Smooth muscle cell (in vitro differentiated cells): ENCODE measurements around the gene NR3C1. TPM values are rescaled to one million over a fixed set of nuclear protein-coding genes. Genes with fewer than 3 reads are reported as not detected.

Experiments
- DNase-seq: peaks from one replicate; lab custom pipeline; 2025; ENCODE audit not compliant: unreplicated experiment; lab: John Stamatoyannopoulos, UW
- H2AFZ ChIP-seq: fragments of 200-600 bp; sonication (generic); 2 replicates; pipeline ENCODE4 v1.6.0; 2016; ENCODE audit warnings: antibody characterized with exemption, low read depth, mild to moderate bottlenecking
- H3F3A ChIP-seq: fragments of 200-600 bp; sonication (generic); 2 replicates; pipeline ENCODE4 v1.6.0; 2017; ENCODE audit warnings: antibody characterized with exemption, low read depth
- H3K27ac ChIP-seq: fragments of 200-600 bp; sonication (generic); 2 replicates; pipeline ENCODE4 v1.5.1; 2016; ENCODE audit warnings: low read depth, mild to moderate bottlenecking
- H3K27me3 ChIP-seq: fragments of 200-600 bp; sonication (generic); 2 replicates; pipeline ENCODE4 v1.6.1; 2016; ENCODE audit warnings: low read depth, mild to moderate bottlenecking
- H3K36me3 ChIP-seq: fragments of 200-600 bp; sonication (generic); 2 replicates; pipeline ENCODE4 v1.5.1; 2016; ENCODE audit warnings: low read depth
- H3K4me1 ChIP-seq: fragments of 200-600 bp; sonication (generic); 2 replicates; pipeline ENCODE4 v1.5.1; 2016; ENCODE audit warnings: low read depth
- H3K4me2 ChIP-seq: fragments of 200-600 bp; sonication (generic); 2 replicates; pipeline ENCODE4 v1.6.0; 2016; ENCODE audit warnings: mild to moderate bottlenecking
- H3K4me3 ChIP-seq: fragments of 200-600 bp; sonication (generic); 2 replicates; pipeline ENCODE4 v1.5.1; 2016; ENCODE audit warnings: mild to moderate bottlenecking
- H3K79me2 ChIP-seq: fragments of 200-600 bp; sonication (generic); 2 replicates; pipeline ENCODE4 v1.6.0; 2016; ENCODE audit warnings: low read depth, mild to moderate bottlenecking
- H3K9ac ChIP-seq: fragments of 200-600 bp; sonication (generic); 2 replicates; pipeline ENCODE4 v1.6.0; 2016; ENCODE audit warnings: low read depth
- H3K9me3 ChIP-seq: fragments of 200-600 bp; sonication (generic); replicated peaks from 2 replicates; pipeline ENCODE4 v1.5.1; 2016; ENCODE audit warnings: low read depth
- H4K20me1 ChIP-seq: fragments of 200-600 bp; sonication (generic); 2 replicates; pipeline ENCODE4 v1.6.0; 2016; ENCODE audit warnings: low read depth
- CTCF ChIP-seq: fragments of 200-600 bp; sonication (generic); IDR thresholded peaks from 2 replicates; pipeline ENCODE4 v1.5.1; 2017; ENCODE audit warnings: borderline replicate concordance, mild to moderate bottlenecking, antibody characterized with exemption; ENCODE audit not compliant: insufficient read depth, poor library complexity, severe bottlenecking
- WGBS: methylation state at CpG from one replicate; pipeline ENCODE4 v1.1.7; 2016; ENCODE audit warnings: low lambda C conversion rate; 5-methylcytosine and 5-hydroxymethylcytosine counted together
- polyA plus RNA-seq: library from polyadenylated mRNA; unstranded; fragments of >200 nt; fragmentation: Nextera tagmentation; extraction: Ambion mirVana; gene quantifications from 2 replicates; pipeline ENCODE4 v1.2.1, GENCODE V29; 2016
- total RNA-seq: library from RNA; depleted of rRNA; stranded (reverse); fragments of >200 nt; gene quantifications from 2 replicates; pipeline ENCODE4 v1.2.3, GENCODE V29; 2014

The NR3C1 gene
- total and polyA plus RNA-seq, 2 experiments from 2014 or later: 76.5 to 101 TPM

GRCh38 chr5:143427122-143427735 is 23.7 kb upstream of the NR3C1 start:
- no peak for DNase-seq
- Histone ChIP-seq H3K9ac (no peak overlapping the region), H3K27me3 (no peaks in the 10 kb centered on the region), H3F3A (no peaks in the 10 kb centered on the region), H3K4me2 (no peak overlapping the region), H2AFZ (no peak overlapping the region), H3K9me3 (no peaks in the 10 kb centered on the region), H3K36me3 (no peaks in the 10 kb centered on the region), H3K4me1 (no peaks in the 10 kb centered on the region), H3K79me2 (no peaks in the 10 kb centered on the region), H4K20me1 (no peaks in the 10 kb centered on the region), H3K4me3 (no peak overlapping the region), H3K27ac (no peak overlapping the region)
- WGBS: 94% methylated on average over 3 of the region's 3 CpGs
- TF ChIP-seq CTCF: no peak

DNA sequence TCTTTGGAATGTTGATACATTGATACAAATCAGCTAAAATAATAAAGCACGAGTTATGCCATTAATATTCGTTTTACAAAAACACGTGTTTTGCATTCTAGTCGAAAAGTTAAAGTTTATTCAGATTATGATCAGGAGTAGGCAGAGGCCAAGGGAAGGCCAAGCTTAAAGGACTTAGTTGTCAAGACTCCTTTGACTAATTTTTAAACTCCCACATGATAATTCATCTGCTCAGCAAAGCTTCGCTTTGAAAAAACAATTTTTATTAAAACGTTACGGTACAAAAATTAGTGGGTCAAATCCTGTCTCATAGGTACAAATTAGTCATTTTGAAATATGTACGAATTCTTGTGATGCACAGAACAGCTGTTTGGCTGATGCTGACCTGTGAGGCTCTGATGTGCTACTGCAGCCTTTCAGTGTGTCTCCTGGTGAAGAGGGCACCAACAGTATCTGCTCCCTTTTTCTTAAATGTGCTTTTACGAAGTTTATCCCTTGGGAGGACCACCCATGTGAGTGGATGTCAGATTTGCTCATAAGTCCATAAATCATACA is 23.0 kb upstream of the NR3C1 start:
- no peak overlapping the region for H3K4me2 ChIP-seq
- no peaks in the 10 kb centered on the region for H3K9me3 ChIP-seq
- no peaks in the 10 kb centered on the region for H4K20me1 ChIP-seq
- no peak for TF ChIP-seq CTCF
- H3K9ac ChIP-seq: no peak overlapping the region
- no peak for DNase-seq
- no peaks in the 10 kb centered on the region for H3F3A ChIP-seq
- H3K4me3 ChIP-seq: no peak overlapping the region
- H3K36me3 ChIP-seq: no peaks in the 10 kb centered on the region
- no peaks in the 10 kb centered on the region for H3K79me2 ChIP-seq
- H3K27me3 ChIP-seq: no peaks in the 10 kb centered on the region
- WGBS: 90% methylated on average over 9 of the region's 9 CpGs
- H3K27ac ChIP-seq: no peak overlapping the region
- no peak overlapping the region for H2AFZ ChIP-seq
- H3K4me1 ChIP-seq: no peaks in the 10 kb centered on the region

DNA sequence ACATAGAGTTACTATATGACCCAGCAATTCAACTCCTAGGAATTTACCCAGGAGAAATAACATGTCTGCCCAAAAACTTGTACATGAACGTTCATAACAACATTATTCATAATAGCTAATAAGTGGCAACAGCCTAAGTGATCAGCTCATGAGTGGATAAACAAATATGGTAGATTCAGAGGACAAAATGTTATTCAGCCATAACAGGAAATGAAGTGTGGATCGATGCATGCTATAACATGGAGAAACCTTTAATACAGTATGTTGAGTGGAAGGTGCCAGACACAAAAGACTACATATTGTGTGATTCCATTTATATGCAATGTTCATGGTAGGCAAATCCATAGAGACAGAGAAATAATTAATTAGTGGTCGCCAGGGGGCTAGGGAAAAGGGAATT is 22.3 kb upstream of the NR3C1 start:
- no peak overlapping the region for H3K4me2 ChIP-seq
- no peak for DNase-seq
- H3K4me3 ChIP-seq: no peak overlapping the region
- no peaks in the 10 kb centered on the region for H4K20me1 ChIP-seq
- no peak overlapping the region for H3K9ac ChIP-seq
- H3F3A ChIP-seq: no peaks in the 10 kb centered on the region
- H3K27ac ChIP-seq: no peak overlapping the region
- no peak for TF ChIP-seq CTCF
- WGBS: 93% methylated on average over 3 of the region's 3 CpGs
- no peaks in the 10 kb centered on the region for H3K9me3 ChIP-seq
- no peak overlapping the region for H2AFZ ChIP-seq
- no peaks in the 10 kb centered on the region for H3K4me1 ChIP-seq
- no peaks in the 10 kb centered on the region for H3K27me3 ChIP-seq
- H3K79me2 ChIP-seq: no peaks in the 10 kb centered on the region
- H3K36me3 ChIP-seq: no peaks in the 10 kb centered on the region

- Histone ChIP-seq H3F3A (no peaks in the 10 kb centered on the region), H3K27me3 (no peaks in the 10 kb centered on the region), H3K4me1 (no peaks in the 10 kb centered on the region), H4K20me1 (no peaks in the 10 kb centered on the region), H3K27ac (no peak overlapping the region), H3K36me3 (no peaks in the 10 kb centered on the region), H3K4me2 (no peak overlapping the region), H3K9ac (no peak overlapping the region), H3K4me3 (no peak overlapping the region), H3K9me3 (no peaks in the 10 kb centered on the region), H2AFZ (peak overlapping the region; percentile 47), H3K79me2 (no peaks in the 10 kb centered on the region)
- no peak for TF ChIP-seq CTCF
- 46% methylated on average over 2 of the region's 2 CpGs for WGBS
- DNase-seq: no peak
Observed at GRCh38 chr5:143418140-143418866, 14.8 kb upstream of the NR3C1 start.
